Measurements from ENCODE around the gene SMOC1.
A peak's percentile ranks its signal among the peaks of the same experiment; 100 is the strongest.

Gene SMOC1

GRCh38 chr14:69992564-69992963, 113.3 kb downstream of the SMOC1 start:
- CTCF ChIA-PET, result no interaction called here
- POLR2A ChIA-PET (ENCODE audit: low non-redundant PET), result interaction anchor here (0.6 kb wide), 1 partner anchor 14 kb away, joined by 3 read pairs; no protein-coding TSS in a partner anchor
- no peak overlapping the region for H3K27ac ChIP-seq
- TF ChIP-seq, protein P1, sequence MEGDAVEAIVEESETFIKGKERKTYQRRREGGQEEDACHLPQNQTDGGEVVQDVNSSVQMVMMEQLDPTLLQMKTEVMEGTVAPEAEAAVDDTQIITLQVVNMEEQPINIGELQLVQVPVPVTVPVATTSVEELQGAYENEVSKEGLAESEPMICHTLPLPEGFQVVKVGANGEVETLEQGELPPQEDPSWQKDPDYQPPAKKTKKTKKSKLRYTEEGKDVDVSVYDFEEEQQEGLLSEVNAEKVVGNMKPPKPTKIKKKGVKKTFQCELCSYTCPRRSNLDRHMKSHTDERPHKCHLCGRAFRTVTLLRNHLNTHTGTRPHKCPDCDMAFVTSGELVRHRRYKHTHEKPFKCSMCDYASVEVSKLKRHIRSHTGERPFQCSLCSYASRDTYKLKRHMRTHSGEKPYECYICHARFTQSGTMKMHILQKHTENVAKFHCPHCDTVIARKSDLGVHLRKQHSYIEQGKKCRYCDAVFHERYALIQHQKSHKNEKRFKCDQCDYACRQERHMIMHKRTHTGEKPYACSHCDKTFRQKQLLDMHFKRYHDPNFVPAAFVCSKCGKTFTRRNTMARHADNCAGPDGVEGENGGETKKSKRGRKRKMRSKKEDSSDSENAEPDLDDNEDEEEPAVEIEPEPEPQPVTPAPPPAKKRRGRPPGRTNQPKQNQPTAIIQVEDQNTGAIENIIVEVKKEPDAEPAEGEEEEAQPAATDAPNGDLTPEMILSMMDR (conservative IDR thresholded peaks at IDR 0.05; ENCODE audit: low read depth), result no peak
- no peak for DNase-seq (ENCODE audit: low spot score)

DNA sequence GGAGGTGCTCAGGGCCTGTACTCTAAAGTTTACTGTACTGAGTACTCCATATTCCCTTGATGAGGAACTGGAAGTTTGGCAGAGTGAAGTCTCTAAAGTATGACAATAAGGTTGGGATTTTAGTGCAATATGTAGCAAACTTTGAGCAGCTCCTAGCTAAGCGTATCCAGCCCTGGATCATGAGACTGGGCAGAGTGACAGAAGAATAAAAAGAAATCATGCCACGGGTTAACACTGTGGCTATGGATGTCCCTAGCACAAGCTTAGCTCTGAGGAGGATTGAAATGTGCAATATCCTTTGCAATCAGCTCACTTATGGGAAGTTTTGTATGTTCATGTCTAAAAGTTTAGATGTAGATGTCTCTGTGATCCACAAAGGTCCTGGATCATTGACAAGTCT, 114.1 kb downstream of the SMOC1 start:
- POLR2A ChIA-PET (ENCODE audit: low non-redundant PET), result no interaction called here
- no peak overlapping the region for H3K27ac ChIP-seq
- TF ChIP-seq, protein P1 (conservative IDR thresholded peaks at IDR 0.05; ENCODE audit: low read depth), result no peak
- no peak for DNase-seq (ENCODE audit: low spot score)
- CTCF ChIA-PET, result no interaction called here

GRCh38 chr14:69994002-69994401, 114.8 kb downstream of the SMOC1 start:
- CTCF ChIA-PET, result interaction anchor here (0.8 kb wide), 1 partner anchor 16 kb away, joined by 3 read pairs; no protein-coding TSS in a partner anchor
- POLR2A ChIA-PET (ENCODE audit: low non-redundant PET), result no interaction called here
- TF ChIP-seq, protein P1 (conservative IDR thresholded peaks at IDR 0.05; ENCODE audit: low read depth), result no peak
- DNase-seq (ENCODE audit: low spot score), result no peak
- no peak overlapping the region for H3K27ac ChIP-seq

DNA sequence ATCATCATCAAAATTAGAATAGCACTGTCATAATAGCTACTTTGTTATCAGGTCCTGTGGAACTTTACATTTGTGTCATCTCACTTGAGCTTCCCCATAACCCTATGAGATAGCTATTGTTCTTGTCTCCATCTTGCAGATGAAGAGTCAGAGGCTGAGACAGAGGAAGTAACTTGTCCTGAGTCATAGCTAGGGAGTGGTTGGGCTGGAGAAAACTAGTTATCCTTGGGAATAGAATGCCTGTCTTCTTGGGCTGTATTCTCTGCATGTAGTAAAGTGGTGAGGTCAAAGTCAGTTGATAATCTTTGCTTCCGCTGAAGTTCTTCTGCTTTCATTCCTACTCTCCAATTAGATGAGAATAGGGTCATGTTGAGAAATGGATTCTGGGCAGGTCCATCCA, 117.0 kb downstream of the SMOC1 start:
- TF ChIP-seq, protein P1 (conservative IDR thresholded peaks at IDR 0.05; ENCODE audit: low read depth), result no peak
- DNase-seq (ENCODE audit: low spot score), result peak; percentile 79
- CTCF ChIA-PET, result no interaction called here
- no peak overlapping the region for H3K27ac ChIP-seq
- POLR2A ChIA-PET (ENCODE audit: low non-redundant PET), result no interaction called here

DNA sequence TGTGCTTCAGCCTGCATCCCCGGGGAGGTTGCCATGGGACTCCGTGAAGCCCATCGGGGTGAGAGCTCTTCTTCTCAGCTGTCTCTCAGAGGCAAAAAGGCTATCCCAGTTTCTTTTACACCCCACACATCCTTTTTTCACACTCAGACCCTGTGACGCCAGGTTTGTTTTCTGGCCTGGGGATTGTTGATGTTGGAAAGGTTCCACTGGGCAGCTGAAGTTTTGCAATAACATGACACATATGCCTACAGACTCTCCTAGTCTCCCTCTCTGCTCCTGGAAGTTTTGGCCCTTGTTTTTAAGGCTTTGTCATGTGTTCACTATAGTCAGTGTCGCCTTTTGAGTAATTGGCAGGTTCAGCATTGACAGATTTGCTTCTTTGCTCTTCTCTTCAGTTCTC, 118.6 kb downstream of the SMOC1 start:
- TF ChIP-seq, protein P1 (conservative IDR thresholded peaks at IDR 0.05; ENCODE audit: low read depth), result no peak
- peak overlapping the region; percentile 69 for H3K27ac ChIP-seq
- POLR2A ChIA-PET (ENCODE audit: low non-redundant PET), result no interaction called here
- peak; percentile 92 for DNase-seq (ENCODE audit: low spot score)
- CTCF ChIA-PET, result no interaction called here

DNA sequence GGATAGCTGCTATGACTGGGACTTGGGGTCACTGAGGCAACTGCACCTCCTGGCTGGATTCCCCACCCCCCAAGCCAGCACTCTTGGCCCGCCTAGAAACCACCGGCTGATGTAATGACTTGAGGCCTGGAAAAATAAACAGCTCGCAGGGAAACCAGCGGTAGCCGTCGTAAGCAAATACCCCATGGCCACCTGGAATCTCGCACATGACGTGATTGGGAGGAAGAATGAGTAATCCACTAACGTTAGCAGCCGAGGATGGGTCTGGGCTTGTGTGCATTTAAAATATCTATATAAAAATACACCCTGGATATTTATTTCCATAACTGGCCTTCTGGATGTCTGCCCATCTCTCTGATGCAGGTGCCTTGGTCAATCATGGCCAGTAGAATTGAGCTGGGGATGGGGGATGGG, 120.1 kb downstream of the SMOC1 start:
- H3K27ac ChIP-seq, result peak overlapping the region; percentile 82
- POLR2A ChIA-PET (ENCODE audit: low non-redundant PET), result no interaction called here
- peak; percentile 96 for DNase-seq (ENCODE audit: low spot score)
- TF ChIP-seq, protein P1 (conservative IDR thresholded peaks at IDR 0.05; ENCODE audit: low read depth), result no peak
- CTCF ChIA-PET, result no interaction called here

DNA sequence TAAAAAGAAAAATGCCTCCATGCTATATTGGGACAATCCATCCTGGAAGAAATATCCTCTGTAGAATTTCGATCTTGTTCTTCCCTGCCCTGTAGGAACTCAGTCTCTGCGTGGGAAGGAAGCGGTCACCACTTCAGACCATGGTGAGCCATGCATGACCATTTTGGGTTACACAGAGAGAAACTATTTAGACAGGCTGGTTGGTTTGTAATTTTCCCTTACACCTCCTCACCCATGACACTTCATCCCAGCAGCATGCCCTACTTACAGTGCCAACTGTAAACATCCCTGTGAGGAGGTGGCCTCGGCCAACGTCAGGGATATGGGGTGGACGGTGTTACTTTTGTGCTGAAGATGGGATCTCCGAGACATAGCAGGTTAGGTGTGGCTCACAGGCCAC, 121.4 kb downstream of the SMOC1 start:
- CTCF ChIA-PET, result interaction anchor here (0.6 kb wide), 1 partner anchor 39 kb away, joined by 4 read pairs; no protein-coding TSS in a partner anchor
- TF ChIP-seq, protein P1 (conservative IDR thresholded peaks at IDR 0.05; ENCODE audit: low read depth), result no peak
- no peak overlapping the region for H3K27ac ChIP-seq
- POLR2A ChIA-PET (ENCODE audit: low non-redundant PET), result no interaction called here
- DNase-seq (ENCODE audit: low spot score), result no peak

Measured in RWPE1 (cell line).